B cell (primary cell): ENCODE measurements around the gene HMOX1. TPM values are rescaled to one million over a fixed set of nuclear protein-coding genes. Genes with fewer than 3 reads are reported as not detected.

Source experiments
- ATAC-seq: fragments of 200-7000 bp; cut with Tn5 transposase; one replicate; pipeline ENCODE4 v1.10.0; 2021; ENCODE audit warnings: low read depth, mild to moderate bottlenecking, moderate number of reproducible peaks, moderate library complexity
- CTCF ChIA-PET: fragments of 350-600 bp; sonication (Branson Sonifier 250); formaldehyde crosslinking; loops from one replicate; lab custom pipeline; 2021; ENCODE audit warnings: antibody characterized with exemption, inconsistent platforms; lab: Charles Lee
- POLR2A ChIA-PET: fragments of 350-600 bp; sonication (Branson Sonifier 250); formaldehyde crosslinking; loops from one replicate; lab custom pipeline; 2021; ENCODE audit warnings: antibody characterized with exemption; lab: Charles Lee
- DNase-seq: peaks from one replicate; pipeline ENCODE4 v3.0.0; 2013
- H2AFZ ChIP-seq: 2 replicates; pipeline ENCODE4 v1.6.1; 2012; ENCODE audit warnings: mild to moderate bottlenecking, low read depth, low read length; ENCODE audit not compliant: insufficient read depth, poor library complexity, severe bottlenecking
- H3K27ac ChIP-seq, 2 donors: 1 replicate in 1 of 2; 2 replicates in 1 of 2; pipeline ENCODE4 v1.5.1; 2012 to 2013; ENCODE audit warnings: low read length in 2 of 2, mild to moderate bottlenecking in 2 of 2, moderate library complexity in 1 of 2
- H3K27me3 ChIP-seq, 4 experiments: fragments of 200-600 bp in 1 of 4; sonication (generic) in 1 of 4; replicated peaks in 1 of 4; 1 replicate in 2 of 4; 2 replicates in 2 of 4; pipeline versions ENCODE4 v1.6.1 to v1.7.0; 2013 to 2016; ENCODE audit warnings: low read length in 3 of 4, mild to moderate bottlenecking in 2 of 4, mixed read lengths in 1 of 4, moderate library complexity in 1 of 4; ENCODE audit not compliant: insufficient read depth in 4 of 4, control insufficient read depth in 3 of 4; ENCODE audit errors: control extremely low read depth in 1 of 4
- H3K36me3 ChIP-seq, 2 experiments: replicated peaks in 1 of 2; 1 replicate in 1 of 2; 2 replicates in 1 of 2; pipeline versions ENCODE4 v1.6.1 to v1.7.1; 2013; ENCODE audit warnings: low read length in 1 of 2; ENCODE audit not compliant: insufficient read depth in 2 of 2, control insufficient read depth in 1 of 2; ENCODE audit errors: control extremely low read depth in 1 of 2, extremely low read depth in 1 of 2
- H3K4me1 ChIP-seq, 2 donors: fragments of 200-600 bp in 1 of 2; sonication (generic) in 1 of 2; 1 replicate in 1 of 2; 2 replicates in 1 of 2; pipeline versions ENCODE4 v1.5.1 to v1.6.1; 2013 to 2017; ENCODE audit warnings: low read length in 2 of 2; ENCODE audit not compliant: control insufficient read depth in 2 of 2, insufficient read depth in 2 of 2
- H3K4me2 ChIP-seq: replicated peaks from 2 replicates; pipeline ENCODE3; 2012; ENCODE audit warnings: mild to moderate bottlenecking, low read depth, low read length; ENCODE audit not compliant: poor library complexity, severe bottlenecking
- H3K4me3 ChIP-seq, 5 experiments: fragments of 200-600 bp in 1 of 5; sonication (generic) in 1 of 5; 1 replicate in 3 of 5; 2 replicates in 2 of 5; pipeline versions ENCODE4 v1.5.1 to v1.7.0; 2011 to 2016; ENCODE audit warnings: low read length in 4 of 5, mild to moderate bottlenecking in 4 of 5, low read depth in 2 of 5, control low read depth in 1 of 5, moderate library complexity in 1 of 5; ENCODE audit not compliant: insufficient read depth in 1 of 5; ENCODE audit errors: control extremely low read depth in 1 of 5, extremely low read depth in 1 of 5
- H3K79me2 ChIP-seq: fragments of 200-600 bp; sonication (generic); one replicate; pipeline ENCODE4 v1.6.0; 2016; ENCODE audit warnings: low read length; ENCODE audit not compliant: control insufficient read depth, insufficient read depth
- H3K9ac ChIP-seq: fragments of 200-600 bp; sonication (generic); 2 replicates; pipeline ENCODE4 v1.6.1; 2017; ENCODE audit warnings: mild to moderate bottlenecking, low read length, moderate library complexity
- H3K9me3 ChIP-seq, 3 donors: one replicate each; pipeline versions ENCODE4 v1.6.1 to v1.7.1; 2013; ENCODE audit warnings: low read length in 2 of 3; ENCODE audit not compliant: control insufficient read depth in 2 of 3, insufficient read depth in 1 of 3; ENCODE audit errors: control extremely low read depth in 1 of 3
- H4K20me1 ChIP-seq: 2 replicates; pipeline ENCODE4 v1.6.0; 2012; ENCODE audit warnings: mild to moderate bottlenecking, low read length; ENCODE audit not compliant: insufficient read depth, control insufficient read depth, poor library complexity, severe bottlenecking
- H3K27ac Mint-ChIP-seq: one replicate; pipeline ENCODE4 v1.8.0; 2021; ENCODE audit warnings: mixed read lengths
- H3K27me3 Mint-ChIP-seq: one replicate; pipeline ENCODE4 v1.8.0; 2021; ENCODE audit warnings: mixed read lengths
- H3K4me1 Mint-ChIP-seq: one replicate; pipeline ENCODE4 v1.8.0; 2021; ENCODE audit warnings: mixed read lengths
- H3K4me3 Mint-ChIP-seq: one replicate; pipeline ENCODE4 v1.8.0; 2021; ENCODE audit warnings: mixed read lengths
- H3K9me3 Mint-ChIP-seq: one replicate; pipeline ENCODE4 v1.8.0; 2022; ENCODE audit warnings: mixed read lengths; ENCODE audit not compliant: insufficient read depth
- CTCF ChIP-seq: fragments of 200-600 bp; IDR thresholded peaks from one replicate; pipeline ENCODE4 v1.8.0; 2022; ENCODE audit warnings: antibody characterized with exemption, mild to moderate bottlenecking
- EZH2 ChIP-seq: IDR thresholded peaks from 2 replicates; pipeline ENCODE4 v1.6.1; 2012; ENCODE audit warnings: borderline replicate concordance, low read depth, mild to moderate bottlenecking, moderate library complexity, low read length; ENCODE audit not compliant: insufficient read depth, poor library complexity, severe bottlenecking
- WGBS: methylation state at CpG from one replicate; pipeline ENCODE4 v1.1.5; 2013; ENCODE audit warnings: missing lambda C conversion rate; ENCODE audit not compliant: insufficient coverage; 5-methylcytosine and 5-hydroxymethylcytosine counted together
- intact Hi-C: fragments of 100-400 bp; cut with micrococcal nuclease; formaldehyde crosslinking; loops from one replicate; pipeline ENCODE4 v1.10.0; 2022
- polyA plus RNA-seq: library from polyadenylated mRNA; depleted of rRNA; stranded (reverse); fragments of >200 nt; gene quantifications from 2 replicates; pipeline ENCODE4 v1.2.3, GENCODE V29; 2012
- total RNA-seq, 2 donors: library from RNA; stranded (reverse); fragments of 120-200 nt in 1 of 2; gene quantifications; 1 replicate in 1 of 2; 2 replicates in 1 of 2; pipeline versions ENCODE4 v1.2.3 to v1.2.4, GENCODE V29; 2013 to 2022

HMOX1 gene
- total and polyA plus RNA-seq, 2 donors (not counting 1 experiment from before 2014, with no cell fraction given): 9.4 to 21.9 TPM

- Histone ChIP-seq H4K20me1 (no peaks in the 10 kb centered on the region), H3K9me3 (no peaks in the 10 kb centered on the region), H3K27ac (peak overlapping the region; percentile 72 to 88), H3K4me2 (peak overlapping the region; percentile 47), H3K36me3 (peaks cover 0 to 16% of the 10 kb centered on the region in 2 experiments), H3K27me3 (no peaks in the 10 kb centered on the region), H2AFZ (peak overlapping the region; percentile 58), H3K4me3 (no peak overlapping the region), H3K4me1 (peaks cover 35 to 62% of the 10 kb centered on the region in 2 donors), H3K9ac (peak overlapping the region; percentile 25), H3K79me2 (peaks cover 24% of the 10 kb centered on the region)
- DNase-seq (no peak), ATAC-seq (no peak)
- H3K27ac Mint-ChIP-seq: peak overlapping the region; percentile 93
- peak overlapping the region; percentile 58 for H3K4me3 Mint-ChIP-seq
- WGBS: 92% methylated on average over 8 of the region's 13 CpGs
- no peaks in the 10 kb centered on the region for H3K27me3 Mint-ChIP-seq
- intact Hi-C loops: no loop called here
- no peak for TF ChIP-seq EZH2
- TF ChIP-seq CTCF: no peak
- POLR2A ChIA-PET: interaction anchor here (0.8 to 1.7 kb wide), 5 partner anchors 10 to 45 kb away, joined by 3 to 16 read pairs (median 5); partner anchors contain the start of gene HMOX1
- H3K9me3 Mint-ChIP-seq: no peaks in the 10 kb centered on the region
- CTCF ChIA-PET: interaction anchor here (0.6 to 7.3 kb wide), 9 partner anchors 12 to 46 kb away, joined by 3 to 60 read pairs (median 7); partner anchors contain the start of gene HMOX1
- peaks cover 60% of the 10 kb centered on the region for H3K4me1 Mint-ChIP-seq
Measured at GRCh38 chr22:35397095-35397904, 16.4 kb downstream of the HMOX1 start.

GRCh38 chr22:35398591-35398973 lies 17.7 kb downstream of the HMOX1 start:
- H3K4me2 ChIP-seq: peak overlapping the region; percentile 84
- H3K27ac Mint-ChIP-seq: peak overlapping the region; percentile 98
- H3K9me3 ChIP-seq: no peaks in the 10 kb centered on the region
- H3K4me1 Mint-ChIP-seq: peaks cover 57% of the 10 kb centered on the region
- H3K4me3 Mint-ChIP-seq: peak overlapping the region; percentile 98
- no peak overlapping the region for H3K4me3 ChIP-seq
- H3K4me1 ChIP-seq: peaks cover 35 to 70% of the 10 kb centered on the region in 2 donors
- no peak overlapping the region for H3K9ac ChIP-seq
- WGBS: 100% methylated on average over 2 of the region's 4 CpGs
- ChIA-PET CTCF (interaction anchor here (0.6 to 7.3 kb wide), 4 partner anchors 9 to 48 kb away, joined by 3 to 60 read pairs (median 12); no protein-coding TSS in a partner anchor), POLR2A (interaction anchor here (1.5 to 3.8 kb wide), 3 partner anchors 11 to 46 kb away, joined by 4 to 28 read pairs (median 5); partner anchors contain the start of gene HMOX1)
- H2AFZ ChIP-seq: peak overlapping the region; percentile 87
- TF ChIP-seq CTCF: no peak
- TF ChIP-seq EZH2: no peak
- no peaks in the 10 kb centered on the region for H3K9me3 Mint-ChIP-seq
- intact Hi-C loops: no loop called here
- H3K27me3 Mint-ChIP-seq: no peaks in the 10 kb centered on the region
- H3K27me3 ChIP-seq: no peaks in the 10 kb centered on the region
- peaks cover 33% of the 10 kb centered on the region for H3K79me2 ChIP-seq
- H3K27ac ChIP-seq: no peak overlapping the region
- peaks cover 0 to 18% of the 10 kb centered on the region in 2 experiments for H3K36me3 ChIP-seq
- no peak for DNase-seq
- no peak for ATAC-seq
- no peaks in the 10 kb centered on the region for H4K20me1 ChIP-seq
